Epidermal melanocyte (primary cell): ENCODE measurements around the gene MYADML2.

Experiments used
- DNase-seq: peaks from one replicate; pipeline ENCODE4 v3.0.0; 2011; ENCODE audit warnings: low spot score; ENCODE audit not compliant: insufficient read length

The MYADML2 gene

GRCh38 chr17:81901167-81902022, 45.6 kb downstream of the MYADML2 start:
- DNase-seq = no peak

DNA sequence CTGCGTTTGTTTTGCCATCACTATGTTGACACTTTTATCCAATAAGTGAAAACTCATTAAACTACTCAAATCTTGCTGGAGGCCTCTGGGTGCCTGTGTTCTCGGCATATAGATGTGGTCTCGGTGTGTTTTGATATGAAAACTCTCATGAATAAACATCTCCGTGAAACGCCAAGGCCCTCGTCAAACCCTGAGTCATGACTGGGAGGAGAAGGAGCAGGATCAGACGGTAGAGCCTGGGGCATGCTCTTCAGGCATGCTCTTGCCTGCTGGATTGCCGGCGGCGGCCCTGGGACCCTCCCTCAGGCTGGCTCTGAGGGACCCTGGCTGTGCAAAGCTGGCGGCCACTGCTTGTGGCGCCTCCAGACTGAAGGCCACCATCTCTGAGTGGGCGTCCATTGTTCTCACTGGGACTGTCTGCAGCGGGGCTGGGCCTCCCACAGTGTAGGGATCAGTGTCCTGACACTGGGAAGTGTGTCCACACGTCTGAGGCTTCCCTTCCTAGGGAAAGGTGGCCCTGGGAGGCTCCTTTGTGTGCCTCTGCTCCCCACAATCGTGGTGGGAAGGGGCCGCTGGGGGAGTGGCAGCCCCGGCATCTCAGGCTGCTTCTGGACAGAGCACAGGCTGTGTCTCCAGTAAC, 46.7 kb downstream of the MYADML2 start:
- DNase-seq = no peak

DNA sequence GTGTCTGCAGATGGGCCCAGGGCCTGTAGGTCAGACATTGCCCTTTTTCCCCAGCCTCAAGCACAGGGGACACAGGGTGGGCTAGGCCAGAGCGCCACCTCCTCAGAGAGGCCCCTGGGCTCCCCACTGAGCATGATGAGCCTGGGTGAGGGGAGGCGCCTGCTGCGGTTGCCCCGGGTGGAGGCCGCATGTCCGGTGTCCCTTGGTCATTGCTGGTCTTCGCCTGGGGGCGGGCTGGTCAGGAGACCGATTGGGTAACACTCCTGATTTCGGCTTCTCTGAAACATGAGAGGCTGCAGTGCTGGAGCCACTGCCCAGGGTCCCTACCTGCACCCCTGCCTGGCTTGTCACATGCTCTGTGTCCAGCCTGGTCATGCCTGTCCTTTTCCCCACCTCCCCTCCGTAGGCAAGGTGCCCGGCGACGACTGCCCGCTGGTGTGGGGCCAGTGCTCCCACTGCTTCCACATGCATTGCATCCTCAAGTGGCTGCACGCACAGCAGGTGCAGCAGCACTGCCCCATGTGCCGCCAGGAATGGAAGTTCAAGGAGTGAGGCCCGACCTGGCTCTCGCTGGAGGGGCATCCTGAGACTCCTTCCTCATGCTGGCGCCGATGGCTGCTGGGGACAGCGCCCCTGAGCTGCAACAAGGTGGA, 47.4 kb downstream of the MYADML2 start:
- no peak for DNase-seq

- DNase-seq = no peak
These were observed 48.1 kb downstream of the MYADML2 start for GRCh38 chr17:81898885-81899284.

DNA sequence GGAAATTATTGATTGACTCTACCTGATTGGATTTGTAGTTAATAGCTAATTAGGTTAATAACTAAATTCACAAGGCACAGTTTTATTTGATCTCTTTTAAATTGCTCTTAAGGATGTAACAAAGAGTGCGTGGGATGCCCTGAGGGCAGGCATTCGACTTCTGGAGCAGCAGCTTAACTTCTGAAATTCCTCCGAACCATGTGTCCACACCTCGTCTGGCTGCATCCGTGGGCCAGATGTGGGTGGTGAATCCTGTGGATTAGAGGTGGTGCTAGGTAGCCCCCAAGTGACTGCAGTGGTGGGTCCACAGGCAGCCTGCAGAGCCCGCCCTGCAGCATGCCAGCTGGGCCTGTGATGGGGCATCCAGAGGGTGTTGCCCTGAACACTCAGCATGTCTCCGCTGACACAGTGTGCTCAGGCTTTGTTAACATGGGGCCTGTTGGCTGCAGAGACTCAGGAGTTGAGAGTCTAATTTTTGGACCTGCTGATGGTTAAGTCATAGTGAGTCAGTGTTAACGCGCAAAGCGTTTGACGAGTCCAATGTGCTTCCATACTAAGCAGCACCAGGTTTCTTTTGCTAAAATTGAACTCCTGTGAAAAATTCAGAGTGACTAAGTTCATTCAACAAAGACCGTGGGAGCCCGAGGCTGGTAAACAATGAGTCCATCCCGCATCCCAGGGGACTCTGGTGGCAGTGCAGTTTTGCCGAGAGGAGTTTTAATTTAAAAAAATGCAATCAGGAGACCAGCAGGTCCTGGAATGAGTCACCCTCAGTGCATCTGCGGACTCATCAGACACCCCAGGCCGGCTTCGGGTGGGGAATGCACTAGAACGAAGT, 48.8 kb downstream of the MYADML2 start:
- no peak for DNase-seq

GRCh38 chr17:81895400-81895799, 51.6 kb downstream of the MYADML2 start:
- DNase-seq = no peak

DNA sequence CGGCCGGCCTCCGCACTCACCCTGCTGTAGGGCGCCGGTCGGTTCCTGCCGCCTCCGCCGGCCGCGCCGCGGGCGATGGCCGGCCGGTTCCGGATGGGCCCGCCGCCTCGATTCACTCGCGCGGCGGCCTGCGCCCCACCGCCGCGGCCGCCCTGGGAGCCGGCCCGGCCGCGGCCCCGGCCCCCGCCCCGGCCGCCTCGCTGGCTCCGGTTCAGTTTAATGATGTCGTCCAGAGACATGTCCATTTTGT, 55.8 kb downstream of the MYADML2 start:
- DNase-seq = no peak

DNA sequence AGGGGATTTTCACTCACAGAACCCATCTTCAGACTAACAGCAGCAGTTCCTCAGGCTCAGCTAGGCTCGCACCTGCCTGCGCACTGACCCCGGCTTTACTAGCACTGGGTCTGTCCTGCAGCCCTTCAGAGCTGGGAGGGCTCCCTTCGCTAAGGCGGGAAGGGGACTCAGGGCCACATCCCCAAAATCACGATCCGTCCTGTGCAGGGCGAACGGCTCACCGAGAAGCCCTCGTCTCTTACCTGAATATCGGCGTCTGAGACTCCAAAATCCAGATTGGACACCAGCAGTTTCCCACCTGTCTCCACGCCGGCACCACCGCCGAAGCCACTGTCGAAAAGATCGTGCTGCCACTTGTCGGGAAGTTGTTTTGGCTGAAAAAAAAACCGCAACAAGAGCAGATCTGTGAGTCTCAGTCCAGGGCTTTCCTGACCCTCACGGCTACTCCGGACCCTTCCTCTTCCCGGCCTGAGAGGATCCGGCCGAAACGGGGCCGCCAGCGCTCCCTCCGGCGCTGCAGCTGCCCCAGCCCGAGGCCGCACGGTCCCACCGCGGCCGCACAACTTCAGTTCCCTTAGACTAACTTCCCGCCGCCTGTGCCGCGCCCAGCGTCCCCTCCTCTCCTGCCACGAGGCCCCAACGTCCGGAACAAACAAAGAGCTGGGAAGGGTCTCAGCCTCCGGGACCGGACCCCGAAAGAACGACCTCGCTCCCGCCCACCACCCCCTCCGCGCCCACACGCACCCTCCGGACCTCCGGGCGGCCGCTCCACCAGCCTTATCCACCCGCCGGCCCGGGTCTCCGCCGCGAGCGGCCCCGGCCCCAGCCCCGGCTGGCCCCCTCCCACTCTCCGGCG, 56.4 kb downstream of the MYADML2 start:
- DNase-seq = no peak
